ENCODE results near the gene CDRT4.

Gene CDRT4

GRCh38 chr17:15466131-15466530, 1.3 kb downstream of the CDRT4 start:
- TF ChIP-seq TAF1 (IDR thresholded peaks at IDR 0.05; ENCODE audit: low read depth, low read length), result no peak
- no peak for TF ChIP-seq POU2F2 (IDR thresholded peaks at IDR 0.05; ENCODE audit: low read depth, low read length)
- TF ChIP-seq POLR2AphosphoS5 (IDR thresholded peaks at IDR 0.05; ENCODE audit: low read depth, low read length), result no peak
- TF ChIP-seq PAX5 (IDR thresholded peaks at IDR 0.05; ENCODE audit: insufficient read depth, low read length, severe bottlenecking), result no peak
- TF ChIP-seq POLR2A (IDR thresholded peaks at IDR 0.05; ENCODE audit: low read depth, low read length), result no peak
- no peak for TF ChIP-seq SPI1 (IDR thresholded peaks at IDR 0.05; ENCODE audit: low read depth, low read length)
- DNase-seq (ENCODE audit: insufficient read length, low spot score) (no peak), FAIRE-seq (no peak)

GRCh38 chr17:15465045-15465701, 2.2 kb downstream of the CDRT4 start:
- peak; percentile 82 for FAIRE-seq
- no peak for TF ChIP-seq POU2F2 (IDR thresholded peaks at IDR 0.05; ENCODE audit: low read depth, low read length)
- DNase-seq (ENCODE audit: insufficient read length, low spot score), result no peak

DNA sequence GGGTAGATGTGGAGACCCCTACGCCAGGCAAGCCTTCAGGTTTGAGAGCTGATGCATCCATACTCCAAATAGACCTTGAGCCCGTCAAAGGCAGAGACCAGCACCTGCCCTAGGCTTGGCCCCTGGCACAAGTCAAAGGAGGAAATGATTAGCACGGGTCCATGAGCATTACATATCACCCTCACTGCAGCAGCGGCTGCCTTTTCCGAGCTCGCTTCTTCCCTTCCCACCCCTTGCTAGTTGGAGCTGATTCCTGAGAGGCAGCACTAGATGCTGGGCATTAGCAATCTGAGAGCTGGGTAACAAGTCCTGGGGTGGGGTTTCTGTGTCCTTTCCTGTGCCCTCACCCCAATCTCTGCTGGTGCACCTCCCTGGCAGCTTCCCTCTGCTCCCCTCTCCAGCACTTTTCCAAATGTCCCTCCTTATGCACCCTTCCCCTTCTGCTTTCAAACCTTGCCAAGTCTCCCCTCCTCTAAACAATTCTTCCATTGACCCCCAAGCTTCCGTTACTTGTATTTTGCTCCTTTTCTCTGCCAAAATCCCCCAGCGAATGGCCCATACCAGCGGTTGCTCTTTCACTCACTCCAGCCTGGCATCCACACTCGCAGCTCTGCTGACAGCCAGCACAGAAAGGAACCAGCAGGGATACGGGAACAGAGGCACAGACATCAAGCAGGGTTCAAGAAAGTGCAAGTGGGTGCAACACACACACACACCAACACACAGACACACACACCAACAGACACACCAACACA, 3.0 kb downstream of the CDRT4 start:
- FAIRE-seq (no peak), DNase-seq (ENCODE audit: insufficient read length, low spot score) (no peak)
- no peak for TF ChIP-seq PAX5 (IDR thresholded peaks at IDR 0.05; ENCODE audit: insufficient read depth, low read length, severe bottlenecking)
- no peak for TF ChIP-seq TAF1 (IDR thresholded peaks at IDR 0.05; ENCODE audit: low read depth, low read length)
- TF ChIP-seq POLR2A (IDR thresholded peaks at IDR 0.05; ENCODE audit: low read depth, low read length), result no peak
- TF ChIP-seq SPI1 (IDR thresholded peaks at IDR 0.05; ENCODE audit: low read depth, low read length), result no peak
- TF ChIP-seq POU2F2 (IDR thresholded peaks at IDR 0.05; ENCODE audit: low read depth, low read length), result no peak
- TF ChIP-seq POLR2AphosphoS5 (IDR thresholded peaks at IDR 0.05; ENCODE audit: low read depth, low read length), result no peak

DNA sequence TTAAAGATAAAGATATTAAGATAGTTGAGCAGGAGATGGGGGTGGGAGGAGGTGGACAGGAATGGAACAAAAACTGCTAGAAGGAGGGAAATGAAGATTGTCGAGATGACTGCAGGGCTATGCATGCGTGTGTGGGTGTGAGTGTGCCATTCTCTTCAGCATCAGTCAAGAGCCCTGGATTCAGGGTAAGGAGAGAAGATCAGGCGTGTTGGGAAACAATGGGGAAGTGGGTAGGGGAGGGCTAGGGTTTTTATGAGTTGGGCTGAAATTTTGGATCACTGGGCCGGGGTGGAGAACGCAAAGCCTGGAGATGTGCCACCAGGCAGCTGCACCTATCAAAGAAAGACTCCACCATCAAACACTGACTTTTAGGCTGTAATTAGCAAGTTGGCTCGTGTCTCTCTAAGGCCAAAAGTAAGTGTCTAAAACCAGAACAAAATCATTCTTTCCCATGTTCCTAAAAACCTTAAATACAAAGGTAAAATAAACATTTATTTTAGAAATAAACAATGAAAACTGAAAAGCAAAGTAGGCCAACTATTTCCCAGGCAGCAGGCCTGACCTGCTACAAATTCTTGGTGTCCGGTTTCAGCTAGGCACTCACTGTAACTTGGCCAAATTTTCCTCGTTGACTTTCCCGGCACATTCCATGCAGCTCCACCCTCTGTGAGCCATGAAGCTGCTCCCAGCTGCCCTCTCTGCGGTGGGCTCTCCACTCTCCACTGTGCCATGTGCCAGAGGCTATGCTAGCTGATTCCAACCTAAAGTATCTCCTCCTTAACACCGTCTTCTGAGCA, 4.2 kb downstream of the CDRT4 start:
- no peak for TF ChIP-seq POLR2AphosphoS5 (IDR thresholded peaks at IDR 0.05; ENCODE audit: low read depth, low read length)
- no peak for TF ChIP-seq SPI1 (IDR thresholded peaks at IDR 0.05; ENCODE audit: low read depth, low read length)
- no peak for TF ChIP-seq TAF1 (IDR thresholded peaks at IDR 0.05; ENCODE audit: low read depth, low read length)
- no peak for TF ChIP-seq PAX5 (IDR thresholded peaks at IDR 0.05; ENCODE audit: insufficient read depth, low read length, severe bottlenecking)
- TF ChIP-seq POU2F2 (IDR thresholded peaks at IDR 0.05; ENCODE audit: low read depth, low read length), result no peak
- TF ChIP-seq POLR2A (IDR thresholded peaks at IDR 0.05; ENCODE audit: low read depth, low read length), result no peak
- no peak for DNase-seq (ENCODE audit: insufficient read length, low spot score)
- FAIRE-seq, result no peak

GRCh38 chr17:15457723-15458094, 9.7 kb downstream of the CDRT4 start:
- TF ChIP-seq POU2F2 (IDR thresholded peaks at IDR 0.05; ENCODE audit: low read depth, low read length) (no peak), PAX5 (IDR thresholded peaks at IDR 0.05; ENCODE audit: insufficient read depth, low read length, severe bottlenecking) (no peak), POLR2A (IDR thresholded peaks at IDR 0.05; ENCODE audit: low read depth, low read length) (no peak)
- FAIRE-seq (no peak), DNase-seq (ENCODE audit: insufficient read length, low spot score) (no peak)

DNA sequence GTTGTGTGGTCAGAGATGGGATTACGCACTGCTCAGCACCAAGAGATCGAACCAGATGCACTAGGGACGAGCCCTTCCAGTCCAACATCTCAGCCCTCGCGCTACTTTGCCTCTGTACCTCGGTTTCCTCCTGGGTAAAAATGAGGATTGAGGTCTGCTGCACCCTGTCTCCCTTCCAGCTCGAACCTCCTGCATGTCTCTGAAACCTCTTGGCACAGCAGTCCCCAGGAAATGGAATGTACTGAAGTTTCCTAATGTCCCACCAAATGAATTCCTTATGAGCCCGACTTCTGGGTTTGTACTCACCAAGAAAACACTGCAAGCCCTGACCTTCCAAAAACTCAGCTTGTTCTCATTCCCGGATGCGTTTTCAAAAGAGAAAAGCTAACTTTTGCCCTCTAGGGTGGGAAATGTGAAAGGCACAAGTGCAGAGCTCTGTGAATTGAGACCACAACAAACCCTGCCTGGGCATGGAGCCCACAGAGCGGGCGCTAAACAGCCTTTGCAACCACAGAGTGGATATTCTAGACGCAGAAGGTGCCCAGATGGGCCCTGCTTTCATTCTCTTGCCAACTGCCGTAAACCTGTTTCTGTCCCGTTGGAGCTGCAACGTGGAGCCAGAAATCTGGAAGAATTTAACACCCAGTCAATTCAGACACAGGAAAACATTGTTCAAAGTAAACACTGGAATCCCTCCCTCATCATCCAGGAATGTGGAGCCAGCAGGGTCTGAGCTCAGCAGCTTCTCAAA, 10.3 kb downstream of the CDRT4 start:
- no peak for DNase-seq (ENCODE audit: insufficient read length, low spot score)
- TF ChIP-seq POLR2AphosphoS5 (IDR thresholded peaks at IDR 0.05; ENCODE audit: low read depth, low read length) (no peak), POLR2A (IDR thresholded peaks at IDR 0.05; ENCODE audit: low read depth, low read length) (no peak)
- FAIRE-seq, result no peak

- FAIRE-seq (no peak), DNase-seq (ENCODE audit: insufficient read length, low spot score) (no peak)
- no peak for TF ChIP-seq POU2F2 (IDR thresholded peaks at IDR 0.05; ENCODE audit: low read depth, low read length)
- no peak for TF ChIP-seq POLR2AphosphoS5 (IDR thresholded peaks at IDR 0.05; ENCODE audit: low read depth, low read length)
- TF ChIP-seq PAX5 (IDR thresholded peaks at IDR 0.05; ENCODE audit: insufficient read depth, low read length, severe bottlenecking), result no peak
- no peak for TF ChIP-seq TAF1 (IDR thresholded peaks at IDR 0.05; ENCODE audit: low read depth, low read length)
- TF ChIP-seq POLR2A (IDR thresholded peaks at IDR 0.05; ENCODE audit: low read depth, low read length), result no peak
- no peak for TF ChIP-seq SPI1 (IDR thresholded peaks at IDR 0.05; ENCODE audit: low read depth, low read length)
Observed at GRCh38 chr17:15456496-15456895, 10.9 kb downstream of the CDRT4 start.

GRCh38 chr17:15454346-15454745, 13.1 kb downstream of the CDRT4 start:
- FAIRE-seq (no peak), DNase-seq (ENCODE audit: insufficient read length, low spot score) (no peak)
- TF ChIP-seq TAF1 (IDR thresholded peaks at IDR 0.05; ENCODE audit: low read depth, low read length) (no peak), POLR2AphosphoS5 (IDR thresholded peaks at IDR 0.05; ENCODE audit: low read depth, low read length) (no peak), SPI1 (IDR thresholded peaks at IDR 0.05; ENCODE audit: low read depth, low read length) (no peak), PAX5 (IDR thresholded peaks at IDR 0.05; ENCODE audit: insufficient read depth, low read length, severe bottlenecking) (no peak), POU2F2 (IDR thresholded peaks at IDR 0.05; ENCODE audit: low read depth, low read length) (no peak), POLR2A (IDR thresholded peaks at IDR 0.05; ENCODE audit: low read depth, low read length) (no peak)

DNA sequence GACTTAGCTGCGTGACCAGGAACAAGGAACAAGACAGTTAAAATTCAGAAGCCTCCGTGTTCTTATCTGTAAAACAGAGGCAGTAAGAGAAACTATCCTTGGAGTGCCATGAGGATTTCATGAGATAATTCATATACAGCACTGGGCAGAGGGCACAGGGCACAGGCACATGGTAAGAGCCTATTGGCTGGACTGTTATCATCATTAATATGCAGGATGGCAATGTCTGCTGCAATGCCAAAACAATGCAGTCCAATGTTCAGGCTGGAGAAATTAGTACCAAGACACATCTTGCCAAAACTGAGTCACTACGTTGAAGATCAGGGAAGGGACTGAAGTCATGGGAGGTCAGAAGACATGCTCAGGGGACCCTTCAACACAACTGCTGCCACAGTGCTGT, 13.6 kb downstream of the CDRT4 start:
- TF ChIP-seq TAF1 (IDR thresholded peaks at IDR 0.05; ENCODE audit: low read depth, low read length), result no peak
- FAIRE-seq (no peak), DNase-seq (ENCODE audit: insufficient read length, low spot score) (no peak)

Measured in GM12891 (cell line).